ENCODE measurements around the gene DOLK. TPM values are rescaled to one million over a fixed set of nuclear protein-coding genes. Genes with fewer than 3 reads are reported as not detected.

Gene DOLK
- polyA plus RNA-seq, 1 donor from 2014 or later, result 11.3 TPM

DNA sequence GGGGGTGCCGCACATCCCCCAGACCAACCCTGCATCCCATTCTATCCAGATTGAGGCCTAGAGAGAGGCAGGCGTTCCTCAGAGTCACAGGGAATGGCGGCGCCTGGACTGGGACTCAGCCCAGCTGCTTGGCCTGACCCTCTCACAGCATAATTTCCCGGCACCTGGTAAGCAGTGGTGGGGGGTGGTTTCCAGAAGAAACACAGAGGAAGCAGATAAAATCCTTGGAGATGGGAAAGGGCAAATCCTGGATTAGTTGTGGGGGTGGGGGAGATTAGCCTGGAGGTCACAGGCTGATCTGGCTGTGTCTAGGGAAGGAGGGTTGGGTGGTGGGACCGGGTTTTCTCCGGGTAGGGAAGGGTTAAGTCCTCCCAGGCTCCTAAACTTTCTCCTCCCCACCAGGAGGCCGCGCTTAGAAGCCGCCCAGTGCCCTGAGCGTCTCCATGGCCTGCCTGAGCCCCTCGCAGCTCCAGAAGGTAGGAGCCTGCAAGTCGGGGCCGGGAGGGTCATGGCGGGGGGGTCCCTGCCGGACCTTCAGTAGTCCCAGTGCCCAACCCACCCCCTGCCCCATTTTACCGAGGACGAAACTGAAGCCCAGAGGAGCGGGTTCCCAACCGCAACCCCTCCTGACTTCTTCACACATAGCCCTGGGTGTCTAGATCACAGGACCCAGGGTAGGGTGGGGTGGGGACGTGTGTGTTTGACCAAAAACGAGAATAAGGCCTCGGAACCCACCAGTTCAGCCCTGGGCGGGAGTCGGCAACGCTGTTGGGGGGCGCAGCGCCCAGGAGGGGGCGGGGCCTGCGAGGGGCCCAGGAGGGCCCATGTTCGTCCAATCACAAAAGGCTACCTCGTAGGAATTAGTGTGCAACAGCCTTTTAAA is 25.3 kb downstream of the DOLK start:
- no peak overlapping the region for H3K9ac ChIP-seq (ENCODE audit: low read length)
- H3K36me3 ChIP-seq (ENCODE audit: insufficient read depth, low read length), result no peaks in the 10 kb centered on the region
- no peak overlapping the region for H2AFZ ChIP-seq (ENCODE audit: low read depth, low read length)
- H4K20me1 ChIP-seq (ENCODE audit: insufficient read depth), result no peaks in the 10 kb centered on the region
- H3K27ac ChIP-seq (ENCODE audit: low read length), result no peak overlapping the region
- H3K27me3 ChIP-seq (ENCODE audit: insufficient read depth, low read depth, low read length), result no peaks in the 10 kb centered on the region
- no peaks in the 10 kb centered on the region for H3K9me2 ChIP-seq (ENCODE audit: insufficient read depth, low read length)
- no peak overlapping the region for H3K4me3 ChIP-seq (ENCODE audit: low read length)
- no peaks in the 10 kb centered on the region for H3K9me3 ChIP-seq (ENCODE audit: low read length)
- no peaks in the 10 kb centered on the region for H3F3A ChIP-seq (ENCODE audit: insufficient read depth, low read length, poor library complexity, severe bottlenecking)
- no peak for TF ChIP-seq MXI1 (conservative IDR thresholded peaks at IDR 0.05; ENCODE audit: poor library complexity, severe bottlenecking)
- TF ChIP-seq, protein P1, sequence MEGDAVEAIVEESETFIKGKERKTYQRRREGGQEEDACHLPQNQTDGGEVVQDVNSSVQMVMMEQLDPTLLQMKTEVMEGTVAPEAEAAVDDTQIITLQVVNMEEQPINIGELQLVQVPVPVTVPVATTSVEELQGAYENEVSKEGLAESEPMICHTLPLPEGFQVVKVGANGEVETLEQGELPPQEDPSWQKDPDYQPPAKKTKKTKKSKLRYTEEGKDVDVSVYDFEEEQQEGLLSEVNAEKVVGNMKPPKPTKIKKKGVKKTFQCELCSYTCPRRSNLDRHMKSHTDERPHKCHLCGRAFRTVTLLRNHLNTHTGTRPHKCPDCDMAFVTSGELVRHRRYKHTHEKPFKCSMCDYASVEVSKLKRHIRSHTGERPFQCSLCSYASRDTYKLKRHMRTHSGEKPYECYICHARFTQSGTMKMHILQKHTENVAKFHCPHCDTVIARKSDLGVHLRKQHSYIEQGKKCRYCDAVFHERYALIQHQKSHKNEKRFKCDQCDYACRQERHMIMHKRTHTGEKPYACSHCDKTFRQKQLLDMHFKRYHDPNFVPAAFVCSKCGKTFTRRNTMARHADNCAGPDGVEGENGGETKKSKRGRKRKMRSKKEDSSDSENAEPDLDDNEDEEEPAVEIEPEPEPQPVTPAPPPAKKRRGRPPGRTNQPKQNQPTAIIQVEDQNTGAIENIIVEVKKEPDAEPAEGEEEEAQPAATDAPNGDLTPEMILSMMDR (IDR thresholded peaks at IDR 0.05; ENCODE audit: poor library complexity, severe bottlenecking), result no peak
- TF ChIP-seq, protein P2, sequence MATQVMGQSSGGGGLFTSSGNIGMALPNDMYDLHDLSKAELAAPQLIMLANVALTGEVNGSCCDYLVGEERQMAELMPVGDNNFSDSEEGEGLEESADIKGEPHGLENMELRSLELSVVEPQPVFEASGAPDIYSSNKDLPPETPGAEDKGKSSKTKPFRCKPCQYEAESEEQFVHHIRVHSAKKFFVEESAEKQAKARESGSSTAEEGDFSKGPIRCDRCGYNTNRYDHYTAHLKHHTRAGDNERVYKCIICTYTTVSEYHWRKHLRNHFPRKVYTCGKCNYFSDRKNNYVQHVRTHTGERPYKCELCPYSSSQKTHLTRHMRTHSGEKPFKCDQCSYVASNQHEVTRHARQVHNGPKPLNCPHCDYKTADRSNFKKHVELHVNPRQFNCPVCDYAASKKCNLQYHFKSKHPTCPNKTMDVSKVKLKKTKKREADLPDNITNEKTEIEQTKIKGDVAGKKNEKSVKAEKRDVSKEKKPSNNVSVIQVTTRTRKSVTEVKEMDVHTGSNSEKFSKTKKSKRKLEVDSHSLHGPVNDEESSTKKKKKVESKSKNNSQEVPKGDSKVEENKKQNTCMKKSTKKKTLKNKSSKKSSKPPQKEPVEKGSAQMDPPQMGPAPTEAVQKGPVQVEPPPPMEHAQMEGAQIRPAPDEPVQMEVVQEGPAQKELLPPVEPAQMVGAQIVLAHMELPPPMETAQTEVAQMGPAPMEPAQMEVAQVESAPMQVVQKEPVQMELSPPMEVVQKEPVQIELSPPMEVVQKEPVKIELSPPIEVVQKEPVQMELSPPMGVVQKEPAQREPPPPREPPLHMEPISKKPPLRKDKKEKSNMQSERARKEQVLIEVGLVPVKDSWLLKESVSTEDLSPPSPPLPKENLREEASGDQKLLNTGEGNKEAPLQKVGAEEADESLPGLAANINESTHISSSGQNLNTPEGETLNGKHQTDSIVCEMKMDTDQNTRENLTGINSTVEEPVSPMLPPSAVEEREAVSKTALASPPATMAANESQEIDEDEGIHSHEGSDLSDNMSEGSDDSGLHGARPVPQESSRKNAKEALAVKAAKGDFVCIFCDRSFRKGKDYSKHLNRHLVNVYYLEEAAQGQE (IDR thresholded peaks at IDR 0.05; ENCODE audit: borderline replicate concordance), result no peak
- no peak for TF ChIP-seq POLR2AphosphoS5 (IDR thresholded peaks at IDR 0.05)
- no peak for TF ChIP-seq TAF1 (IDR thresholded peaks at IDR 0.05; ENCODE audit: low read depth)
- no peak for TF ChIP-seq EP300 (conservative IDR thresholded peaks at IDR 0.05; ENCODE audit: poor library complexity, severe bottlenecking)
- no peak overlapping the region for H3K4me2 ChIP-seq (ENCODE audit: low read length)
- H3K79me2 ChIP-seq (replicated peaks; ENCODE audit: insufficient read depth, low read length), result no peaks in the 10 kb centered on the region

DNA sequence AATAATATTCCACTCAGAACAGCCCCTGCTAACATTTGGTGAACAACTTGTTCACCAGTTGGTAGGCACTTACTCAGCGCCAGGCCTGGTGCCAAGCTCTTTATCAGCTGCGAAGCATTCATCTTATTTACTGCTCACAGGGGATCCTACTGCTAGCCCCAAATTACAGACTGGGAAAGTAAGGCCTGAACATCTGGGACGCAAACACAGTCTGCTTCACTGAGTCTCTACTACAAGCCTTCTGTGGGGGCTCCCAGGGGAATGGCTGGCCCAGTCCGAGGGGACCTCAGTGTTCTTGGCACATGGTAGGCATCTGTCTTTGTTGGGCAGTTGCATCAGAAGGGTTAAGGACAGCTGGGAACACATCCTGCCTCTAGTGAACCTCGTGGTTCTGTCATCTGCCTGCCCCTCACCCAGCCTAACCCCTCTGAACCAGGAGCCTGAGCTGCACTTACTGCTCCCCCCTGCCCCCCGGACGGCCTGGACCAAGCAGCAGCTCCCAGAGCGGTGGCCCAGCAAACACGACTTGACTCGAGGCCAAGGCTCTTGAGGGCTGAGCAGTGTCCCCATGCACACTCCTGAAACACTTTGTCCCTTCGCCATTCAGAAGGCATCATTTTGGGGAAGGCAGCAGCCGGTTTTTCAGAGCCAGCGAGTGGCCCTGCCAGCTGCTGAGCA is 26.9 kb downstream of the DOLK start, which contains the start of gene PHYHD1:
TSS of gene PHYHD1 (plus strand) at position 602 of the 678 bp plus-strand sequence. CDS start 1,342 bp downstream, outside the sequence.
- H3K9me2 ChIP-seq (ENCODE audit: insufficient read depth, low read length), result no peaks in the 10 kb centered on the region
- no peaks in the 10 kb centered on the region for H3K79me2 ChIP-seq (replicated peaks; ENCODE audit: insufficient read depth, low read length)
- no peak within 1 kb of the TSS for H3K27ac ChIP-seq (ENCODE audit: low read length)
- H3F3A ChIP-seq (ENCODE audit: insufficient read depth, low read length, poor library complexity, severe bottlenecking), result no peaks in the 10 kb centered on the region
- no peaks in the 10 kb centered on the region for H3K27me3 ChIP-seq (ENCODE audit: insufficient read depth, low read depth, low read length)
- no peak within 1 kb of the TSS for H2AFZ ChIP-seq (ENCODE audit: low read depth, low read length)
- no peak within 1 kb of the TSS for H3K4me3 ChIP-seq (ENCODE audit: low read length)
- H3K4me2 ChIP-seq (ENCODE audit: low read length), result no peak within 1 kb of the TSS
- H4K20me1 ChIP-seq (ENCODE audit: insufficient read depth), result no peaks in the 10 kb centered on the region
- H3K9ac ChIP-seq (ENCODE audit: low read length), result no peak within 1 kb of the TSS
- H3K36me3 ChIP-seq (ENCODE audit: insufficient read depth, low read length), result no peaks in the 10 kb centered on the region
- H3K9me3 ChIP-seq (ENCODE audit: low read length), result no peaks in the 10 kb centered on the region
- TF ChIP-seq EZH2 (IDR thresholded peaks at IDR 0.05; ENCODE audit: borderline replicate concordance, insufficient read depth, low read length, poor library complexity, severe bottlenecking) (no peak), MXI1 (conservative IDR thresholded peaks at IDR 0.05; ENCODE audit: poor library complexity, severe bottlenecking) (no peak), TAF1 (IDR thresholded peaks at IDR 0.05; ENCODE audit: low read depth) (no peak), POLR2AphosphoS5 (IDR thresholded peaks at IDR 0.05) (no peak)
- TF ChIP-seq, protein P1 (IDR thresholded peaks at IDR 0.05; ENCODE audit: poor library complexity, severe bottlenecking), result no peak
